HepG2 (cell line): ENCODE measurements around the gene UNKL. TPM values are rescaled to one million over a fixed set of nuclear protein-coding genes. Genes with fewer than 3 reads are reported as not detected.

ENCODE experiments used
- ATAC-seq: fragments of 200-7000 bp; cut with Tn5 transposase; 3 replicates; pipeline ENCODE4 v1.9.1; 2020; ENCODE audit warnings: mild to moderate bottlenecking, moderate library complexity
- BruUV-seq: library from RNA; stranded (reverse); fragments of 400-500 nt; replicated peaks from 2 replicates; lab custom pipeline; 2021; lab: Mats Ljungman, UMichigan
- CTCF ChIA-PET: fragments of 300-600 bp; formaldehyde crosslinking; extraction: SDS; loops from one replicate; lab custom pipeline; 2021; ENCODE audit warnings: low total read pairs, inconsistent platforms, low intra/inter-chr PET ratio; lab: Yijun Ruan, JAX
- POLR2A ChIA-PET: fragments of 350-600 bp; sonication (Branson Sonifier 250); formaldehyde crosslinking; loops from one replicate; lab custom pipeline; 2020; ENCODE audit warnings: antibody characterized with exemption, inconsistent platforms; lab: Yijun Ruan, JAX
- DNase-seq: peaks from one replicate; pipeline ENCODE4 v3.0.0-alpha.2; 2015; ENCODE audit warnings: low spot score
- FAIRE-seq: peaks from 3 replicates; lab custom pipeline; 2011; peaks lifted over from hg19 to GRCh38; lab: Jason Lieb, UNC
- H2AFZ ChIP-seq: one replicate; pipeline ENCODE4 v1.6.1; 2011; ENCODE audit warnings: low read length, inconsistent platforms
- H3K27ac ChIP-seq: fragments of 300-600 bp; 3 replicates; pipeline ENCODE4 v1.8.0; 2011; ENCODE audit warnings: mixed run types, mild to moderate bottlenecking, mixed read lengths, low read length, inconsistent platforms; ENCODE audit not compliant: insufficient read depth; ENCODE audit errors: extremely low read length
- H3K27me3 ChIP-seq, 2 experiments: fragments of 200-600 bp in 1 of 2; 2 replicates in 1 of 2; 3 replicates in 1 of 2; pipeline versions ENCODE4 v1.6.0 to v1.8.0; 2011; ENCODE audit warnings: low read length in 2 of 2, mild to moderate bottlenecking in 2 of 2, moderate library complexity in 2 of 2, inconsistent platforms in 1 of 2; ENCODE audit not compliant: insufficient read depth in 2 of 2, control insufficient read depth in 1 of 2
- H3K36me3 ChIP-seq, 2 experiments: fragments of 200-600 bp in 1 of 2; replicated peaks in 1 of 2; 2 replicates in 1 of 2; 3 replicates in 1 of 2; pipeline versions ENCODE4 v1.5.1 to v1.8.0; 2011; ENCODE audit warnings: low read length in 2 of 2, inconsistent platforms in 1 of 2; ENCODE audit not compliant: insufficient read depth in 2 of 2, control insufficient read depth in 1 of 2
- H3K4me1 ChIP-seq: 2 replicates; pipeline ENCODE4 v1.5.1; 2012; ENCODE audit warnings: low read length, inconsistent platforms; ENCODE audit not compliant: insufficient read depth
- H3K4me2 ChIP-seq: 2 replicates; pipeline ENCODE4 v1.6.0; 2011; ENCODE audit warnings: low read depth, low read length, inconsistent platforms
- H3K4me3 ChIP-seq, 3 experiments: fragments of 200-600 bp in 1 of 3; sonication (generic), shearing (Covaris generic) in 1 of 3; replicated peaks in 1 of 3; 2 replicates each; pipeline ENCODE4 v1.5.1; 2011 to 2016; ENCODE audit warnings: low read length in 3 of 3, inconsistent platforms in 2 of 3, low read depth in 2 of 3, mild to moderate bottlenecking in 2 of 3, control low read depth in 1 of 3, mixed read lengths in 1 of 3; ENCODE audit not compliant: insufficient read depth in 1 of 3
- H3K79me2 ChIP-seq: one replicate; pipeline ENCODE4 v1.6.1; 2011; ENCODE audit warnings: low read length, inconsistent platforms; ENCODE audit not compliant: insufficient read depth
- H3K9ac ChIP-seq: 2 replicates; pipeline ENCODE4 v1.6.0; 2011; ENCODE audit warnings: mild to moderate bottlenecking, low read depth, low read length, inconsistent platforms; ENCODE audit not compliant: insufficient read depth
- H3K9me3 ChIP-seq: 2 replicates; pipeline ENCODE4 v1.5.1; 2012; ENCODE audit warnings: mild to moderate bottlenecking, low read length
- H4K20me1 ChIP-seq: 2 replicates; pipeline ENCODE4 v1.6.0; 2011; ENCODE audit warnings: inconsistent platforms, mild to moderate bottlenecking, low read length, moderate library complexity; ENCODE audit not compliant: insufficient read depth
- ADNP ChIP-seq: sonication (generic); formaldehyde crosslinking; IDR thresholded peaks from 2 replicates; pipeline ENCODE4 v1.4.0; 2020; ENCODE audit warnings: missing genetic modification reagents
- GPBP1L1 ChIP-seq: sonication (generic); formaldehyde crosslinking; IDR thresholded peaks from 2 replicates; pipeline ENCODE4 v1.5.0; 2020; ENCODE audit warnings: mild to moderate bottlenecking, missing genetic modification reagents
- HNRNPL ChIP-seq: fragments of 200-400 bp; formaldehyde crosslinking; IDR thresholded peaks from 2 replicates; pipeline ENCODE4 v1.6.1; 2017; ENCODE audit warnings: mild to moderate bottlenecking, low read depth, low read length
- LRRFIP1 ChIP-seq: sonication (generic); formaldehyde crosslinking; conservative IDR thresholded peaks from 2 replicates; pipeline ENCODE4 v1.4.0; 2020; ENCODE audit warnings: missing genetic modification reagents
- MATR3 ChIP-seq: sonication (generic); formaldehyde crosslinking; IDR thresholded peaks from 2 replicates; pipeline ENCODE4 v1.4.0; 2020; ENCODE audit warnings: missing genetic modification reagents
- RCOR2 ChIP-seq: IDR thresholded peaks from 2 replicates; pipeline ENCODE4 v1.6.1; 2016; ENCODE audit warnings: missing biosample characterization, missing genetic modification reagents
- TERF1 ChIP-seq: sonication (generic); formaldehyde crosslinking; IDR thresholded peaks from 2 replicates; pipeline ENCODE4 v1.8.0; 2022; ENCODE audit warnings: mild to moderate bottlenecking, missing genetic modification reagents, moderate library complexity
- ZEB1 ChIP-seq: IDR thresholded peaks from 2 replicates; pipeline ENCODE4 v1.6.1; 2012; ENCODE audit warnings: mild to moderate bottlenecking, low read depth, inconsistent platforms; ENCODE audit not compliant: insufficient replicate concordance
- ZMYM4 ChIP-seq: sonication (generic); formaldehyde crosslinking; IDR thresholded peaks from 2 replicates; pipeline ENCODE4 v1.8.1; 2023; ENCODE audit warnings: mild to moderate bottlenecking, missing genetic modification reagents
- ZNF124 ChIP-seq: sonication (generic); formaldehyde crosslinking; IDR thresholded peaks from 2 replicates; pipeline ENCODE4 v1.4.0; 2020; ENCODE audit warnings: missing genetic modification reagents
- ZNF253 ChIP-seq: sonication (generic); formaldehyde crosslinking; IDR thresholded peaks from 2 replicates; pipeline ENCODE4 v1.8.0; 2022; ENCODE audit warnings: mild to moderate bottlenecking, missing genetic modification reagents, borderline replicate concordance
- ZNF383 ChIP-seq: sonication (generic); formaldehyde crosslinking; IDR thresholded peaks from 2 replicates; pipeline ENCODE4 v1.4.0; 2020; ENCODE audit warnings: missing genetic modification reagents, mild to moderate bottlenecking, borderline replicate concordance
- ZNF567 ChIP-seq: sonication (generic); formaldehyde crosslinking; IDR thresholded peaks from 2 replicates; pipeline ENCODE4 v1.8.1; 2023; ENCODE audit warnings: mild to moderate bottlenecking, missing genetic modification reagents, borderline replicate concordance
- ZNF746 ChIP-seq: sonication (generic); formaldehyde crosslinking; IDR thresholded peaks from 2 replicates; pipeline ENCODE4 v1.8.0; 2022; ENCODE audit warnings: mild to moderate bottlenecking, missing genetic modification reagents
- WGBS: methylation state at CpG from one replicate; pipeline ENCODE4 v1.1.6; 2017; ENCODE audit warnings: low lambda C conversion rate; 5-methylcytosine and 5-hydroxymethylcytosine counted together
- in situ Hi-C: cut with HindIII; loops from 2 replicates; pipeline ENCODE4 v1.10.0; 2017; ENCODE audit warnings: low pct_unique_long_range_greater_than_20kb; ENCODE audit not compliant: extremely low pct_ligation_motif_present
- intact Hi-C: fragments of 100-400 bp; cut with micrococcal nuclease; formaldehyde crosslinking; loops from one replicate; pipeline ENCODE4 v1.10.0; 2022; ENCODE audit not compliant: unreplicated experiment
- polyA plus RNA-seq, 8 experiments: library from polyadenylated mRNA; depleted of rRNA in 3 of 8; stranded (reverse) in 7 of 8; unstranded in 1 of 8; fragments of >200 nt; fragmentation: Illumina TruSeq in 4 of 8; extraction: Trizol in 4 of 8; gene quantifications; 2 replicates each; pipeline versions ENCODE4 v1.2.1 to v1.2.3, GENCODE V29; 2011 to 2016; ENCODE audit warnings: low read depth in 4 of 8, missing spikeins in 1 of 8, mixed read lengths in 1 of 8; ENCODE audit not compliant: insufficient read depth in 1 of 8
- total RNA-seq, 5 experiments: library from RNA; depleted of rRNA; stranded (reverse); fragments of >200 nt; fragmentation: Illumina TruSeq; extraction: Trizol; gene quantifications; 2 replicates each; pipeline ENCODE4 v1.2.3, GENCODE V29; 2016; ENCODE audit warnings: low read depth in 1 of 5

Gene UNKL
- total and polyA plus RNA-seq, 2 of the 13 experiments (the other 11 are each of a cell fraction or from before 2014, with no cell fraction given), result 10.4 to 17.6 TPM

- no peak for FAIRE-seq
Measured at GRCh38 chr16:1389762-1390161, 24.7 kb downstream of the UNKL start.

More at GRCh38 chr16:1389762-1390161, 24.7 kb downstream of the UNKL start:
- Histone ChIP-seq H3K4me3 (no peak overlapping the region), H3K9me3 (no peaks in the 10 kb centered on the region), H3K4me1 (no peaks in the 10 kb centered on the region), H3K4me2 (no peak overlapping the region), H2AFZ (no peak overlapping the region), H4K20me1 (no peaks in the 10 kb centered on the region), H3K27me3 (no peaks in the 10 kb centered on the region), H3K27ac (no peak overlapping the region), H3K79me2 (no peaks in the 10 kb centered on the region), H3K9ac (no peak overlapping the region), H3K36me3 (peaks cover 4 to 6% of the 10 kb centered on the region in 2 experiments; a peak in 3 of 5 replicates)
- no TSS peak for BruUV-seq
- intact Hi-C loops (no loop called here), in situ Hi-C loops (no loop called here)
- ChIA-PET POLR2A (no interaction called here), CTCF (no interaction called here)
- TF ChIP-seq GPBP1L1 (no peak), HNRNPL (no peak), MATR3 (CRISPR knock-in tag) (no peak), ZNF124 (CRISPR knock-in tag) (no peak), ZEB1 (no peak), ZNF746 (CRISPR knock-in tag) (no peak), LRRFIP1 (CRISPR knock-in tag) (no peak), ADNP (no peak), RCOR2 (CRISPR knock-in tag) (no peak), TERF1 (CRISPR knock-in tag) (no peak), ZNF567 (CRISPR knock-in tag) (no peak), ZMYM4 (no peak), ZNF383 (CRISPR knock-in tag) (no peak), ZNF253 (CRISPR knock-in tag) (no peak)
- no peak for DNase-seq
- ATAC-seq, result no peak
- WGBS, result 95% methylated on average over 5 of the region's 7 CpGs
